HEK293 (cell line): ENCODE data around the gene NUDT3.

Experiments used
- EGR2 ChIP-seq: fragments of 450-650 bp; formaldehyde crosslinking; IDR thresholded peaks from 2 replicates; pipeline ENCODE4 v1.5.1; 2016; ENCODE audit warnings: low read depth, missing biosample characterization, missing genetic modification characterization
- HIC1 ChIP-seq: fragments of 450-650 bp; formaldehyde crosslinking; IDR thresholded peaks from 2 replicates; pipeline ENCODE4 v1.5.1; 2016; ENCODE audit warnings: missing biosample characterization, missing genetic modification characterization
- HOXD13 ChIP-seq: sonication (generic); formaldehyde crosslinking; IDR thresholded peaks from 2 replicates; pipeline ENCODE4 v1.8.0; 2022; ENCODE audit warnings: missing genetic modification reagents, borderline replicate concordance
- KLF10 ChIP-seq: fragments of 450-650 bp; IDR thresholded peaks from 2 replicates; pipeline ENCODE4 v1.5.1; 2018; ENCODE audit warnings: missing biosample characterization, mild to moderate bottlenecking, missing genetic modification characterization
- KLF8 ChIP-seq: fragments of 450-650 bp; formaldehyde crosslinking; IDR thresholded peaks from 2 replicates; pipeline ENCODE4 v1.5.1; 2016; ENCODE audit warnings: missing biosample characterization, missing genetic modification characterization
- KLF9 ChIP-seq: fragments of 450-650 bp; formaldehyde crosslinking; IDR thresholded peaks from 2 replicates; pipeline ENCODE4 v1.5.1; 2016; ENCODE audit warnings: missing biosample characterization, missing genetic modification characterization, low read depth
- SP2 ChIP-seq: fragments of 450-650 bp; formaldehyde crosslinking; IDR thresholded peaks from 2 replicates; pipeline ENCODE4 v1.5.1; 2016; ENCODE audit warnings: missing biosample characterization, missing genetic modification characterization
- WT1 ChIP-seq: fragments of 450-650 bp; formaldehyde crosslinking; IDR thresholded peaks from 2 replicates; pipeline ENCODE4 v1.5.1; 2016; ENCODE audit warnings: missing biosample characterization, missing genetic modification characterization
- ZNF184 ChIP-seq: fragments of 450-650 bp; IDR thresholded peaks from 2 replicates; pipeline ENCODE4 v1.5.1; 2018; ENCODE audit warnings: missing biosample characterization, mild to moderate bottlenecking, missing genetic modification characterization
- ZNF266 ChIP-seq: fragments of 450-650 bp; formaldehyde crosslinking; IDR thresholded peaks from 2 replicates; pipeline ENCODE4 v1.5.1; 2016; ENCODE audit warnings: missing biosample characterization, missing genetic modification characterization, low read depth
- ZNF292 ChIP-seq: fragments of 450-650 bp; formaldehyde crosslinking; IDR thresholded peaks from 2 replicates; pipeline ENCODE4 v1.5.1; 2016; ENCODE audit warnings: low read depth, missing biosample characterization, missing genetic modification characterization, borderline replicate concordance
- ZNF335 ChIP-seq: fragments of 450-650 bp; formaldehyde crosslinking; conservative IDR thresholded peaks from 2 replicates; pipeline ENCODE4 v1.5.1; 2016; ENCODE audit warnings: missing biosample characterization, missing genetic modification characterization
- ZNF362 ChIP-seq: fragments of 450-650 bp; formaldehyde crosslinking; IDR thresholded peaks from 2 replicates; pipeline ENCODE4 v1.5.1; 2016; ENCODE audit warnings: missing biosample characterization, missing genetic modification characterization
- ZNF530 ChIP-seq: fragments of 450-650 bp; formaldehyde crosslinking; IDR thresholded peaks from 2 replicates; pipeline ENCODE4 v1.5.1; 2016; ENCODE audit warnings: low read depth, missing biosample characterization, missing genetic modification characterization
- ZNF561 ChIP-seq: fragments of 450-650 bp; IDR thresholded peaks from 2 replicates; pipeline ENCODE4 v1.5.1; 2018; ENCODE audit warnings: missing biosample characterization, missing genetic modification characterization, borderline replicate concordance
- ZSCAN16 ChIP-seq: fragments of 450-650 bp; formaldehyde crosslinking; IDR thresholded peaks from 2 replicates; pipeline ENCODE4 v1.5.1; 2016; ENCODE audit warnings: missing biosample characterization, missing genetic modification characterization
- TF ChIP-seq, protein P1 (sequence below): fragments of 450-650 bp; IDR thresholded peaks from 2 replicates; pipeline ENCODE4 v1.5.1; 2018; ENCODE audit warnings: missing biosample characterization, mild to moderate bottlenecking, missing genetic modification characterization
- TF ChIP-seq, protein P2 (sequence below): fragments of 450-650 bp; formaldehyde crosslinking; IDR thresholded peaks from 2 replicates; pipeline ENCODE4 v1.5.1; 2016; ENCODE audit warnings: missing biosample characterization, missing genetic modification characterization
- TF ChIP-seq, protein P3 (sequence below): fragments of 450-650 bp; formaldehyde crosslinking; IDR thresholded peaks from 2 replicates; pipeline ENCODE4 v1.5.1; 2016; ENCODE audit warnings: missing biosample characterization, missing genetic modification characterization

NUDT3 gene

DNA sequence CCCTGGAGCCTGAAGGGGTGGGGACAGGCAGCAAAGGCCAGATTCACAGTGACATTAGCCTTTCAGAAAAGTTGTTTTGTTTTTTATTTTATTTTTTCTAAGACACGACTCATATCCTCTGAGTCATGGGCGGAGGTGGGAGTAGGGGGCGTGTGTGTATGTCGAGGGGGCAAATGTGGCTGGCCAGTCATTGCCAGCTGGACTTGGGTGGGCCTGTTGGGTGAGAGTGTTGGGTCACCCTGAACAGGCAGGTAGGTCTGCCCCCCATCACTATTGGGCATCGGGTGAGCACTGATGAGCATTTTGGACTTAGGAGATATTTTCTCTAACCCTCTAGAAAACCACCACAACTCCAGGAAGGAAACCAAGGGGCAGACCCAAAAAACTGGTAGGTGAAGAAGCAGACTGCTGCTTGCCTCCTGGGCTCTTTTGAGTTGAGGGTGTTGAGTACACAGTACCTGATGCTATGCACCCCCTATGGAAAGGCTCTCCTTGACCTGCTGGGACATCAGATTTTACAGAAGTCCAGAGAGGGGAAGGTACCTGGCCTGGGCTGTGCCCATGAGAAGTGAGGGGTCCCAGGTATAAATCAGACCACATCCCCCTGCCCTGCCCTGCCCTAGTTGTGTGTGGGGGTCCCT lies 149.2 kb downstream of the NUDT3 start (continued):
- TF ChIP-seq SP2 (tag by site-specific recombination) (peak; percentile 21; the same call in 1 of the 2 replicates), ZNF362 (tag by site-specific recombination) (peak; percentile 82; the same call in 1 of the 2 replicates), ZNF335 (tag by site-specific recombination) (peak; percentile 36; the same call in 1 of the 2 replicates), ZNF184 (tag by site-specific recombination) (no peak), KLF9 (peak; percentile 48; the same call in 1 of the 2 replicates), KLF10 (peak; percentile 71), ZSCAN16 (tag by site-specific recombination) (no peak), ZNF292 (tag by site-specific recombination) (no peak), WT1 (0 out of 2 replicates have a peak, but pooled peaks have one; percentile 12), KLF8 (tag by site-specific recombination) (peak; percentile 47; the same call in 1 of the 2 replicates), ZNF530 (tag by site-specific recombination) (no peak), HIC1 (tag by site-specific recombination) (peak; percentile 82), ZNF266 (no peak), EGR2 (tag by site-specific recombination) (peak; percentile 73; the same call in 1 of the 2 replicates), ZNF561 (tag by site-specific recombination) (no peak), HOXD13 (CRISPR knock-in tag) (no peak)
- TF ChIP-seq, protein P1, sequence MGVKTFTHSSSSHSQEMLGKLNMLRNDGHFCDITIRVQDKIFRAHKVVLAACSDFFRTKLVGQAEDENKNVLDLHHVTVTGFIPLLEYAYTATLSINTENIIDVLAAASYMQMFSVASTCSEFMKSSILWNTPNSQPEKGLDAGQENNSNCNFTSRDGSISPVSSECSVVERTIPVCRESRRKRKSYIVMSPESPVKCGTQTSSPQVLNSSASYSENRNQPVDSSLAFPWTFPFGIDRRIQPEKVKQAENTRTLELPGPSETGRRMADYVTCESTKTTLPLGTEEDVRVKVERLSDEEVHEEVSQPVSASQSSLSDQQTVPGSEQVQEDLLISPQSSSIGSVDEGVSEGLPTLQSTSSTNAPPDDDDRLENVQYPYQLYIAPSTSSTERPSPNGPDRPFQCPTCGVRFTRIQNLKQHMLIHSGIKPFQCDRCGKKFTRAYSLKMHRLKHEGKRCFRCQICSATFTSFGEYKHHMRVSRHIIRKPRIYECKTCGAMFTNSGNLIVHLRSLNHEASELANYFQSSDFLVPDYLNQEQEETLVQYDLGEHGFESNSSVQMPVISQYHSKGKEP: no peak
- TF ChIP-seq, protein P2, sequence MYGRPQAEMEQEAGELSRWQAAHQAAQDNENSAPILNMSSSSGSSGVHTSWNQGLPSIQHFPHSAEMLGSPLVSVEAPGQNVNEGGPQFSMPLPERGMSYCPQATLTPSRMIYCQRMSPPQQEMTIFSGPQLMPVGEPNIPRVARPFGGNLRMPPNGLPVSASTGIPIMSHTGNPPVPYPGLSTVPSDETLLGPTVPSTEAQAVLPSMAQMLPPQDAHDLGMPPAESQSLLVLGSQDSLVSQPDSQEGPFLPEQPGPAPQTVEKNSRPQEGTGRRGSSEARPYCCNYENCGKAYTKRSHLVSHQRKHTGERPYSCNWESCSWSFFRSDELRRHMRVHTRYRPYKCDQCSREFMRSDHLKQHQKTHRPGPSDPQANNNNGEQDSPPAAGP (tag by site-specific recombination): peak; percentile 27; the same call in 1 of the 2 replicates
- TF ChIP-seq, protein P3, sequence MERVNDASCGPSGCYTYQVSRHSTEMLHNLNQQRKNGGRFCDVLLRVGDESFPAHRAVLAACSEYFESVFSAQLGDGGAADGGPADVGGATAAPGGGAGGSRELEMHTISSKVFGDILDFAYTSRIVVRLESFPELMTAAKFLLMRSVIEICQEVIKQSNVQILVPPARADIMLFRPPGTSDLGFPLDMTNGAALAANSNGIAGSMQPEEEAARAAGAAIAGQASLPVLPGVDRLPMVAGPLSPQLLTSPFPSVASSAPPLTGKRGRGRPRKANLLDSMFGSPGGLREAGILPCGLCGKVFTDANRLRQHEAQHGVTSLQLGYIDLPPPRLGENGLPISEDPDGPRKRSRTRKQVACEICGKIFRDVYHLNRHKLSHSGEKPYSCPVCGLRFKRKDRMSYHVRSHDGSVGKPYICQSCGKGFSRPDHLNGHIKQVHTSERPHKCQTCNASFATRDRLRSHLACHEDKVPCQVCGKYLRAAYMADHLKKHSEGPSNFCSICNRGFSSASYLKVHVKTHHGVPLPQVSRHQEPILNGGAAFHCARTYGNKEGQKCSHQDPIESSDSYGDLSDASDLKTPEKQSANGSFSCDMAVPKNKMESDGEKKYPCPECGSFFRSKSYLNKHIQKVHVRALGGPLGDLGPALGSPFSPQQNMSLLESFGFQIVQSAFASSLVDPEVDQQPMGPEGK: peak; percentile 65
